ENCODE results near the gene SCMH1.

- TF ChIP-seq CTCF (IDR thresholded peaks at IDR 0.05; ENCODE audit: poor library complexity, severe bottlenecking) (no peak), POLR2AphosphoS5 (IDR thresholded peaks at IDR 0.05) (no peak), RAD21 (conservative IDR thresholded peaks at IDR 0.05) (no peak)
- TF ChIP-seq, protein P1, sequence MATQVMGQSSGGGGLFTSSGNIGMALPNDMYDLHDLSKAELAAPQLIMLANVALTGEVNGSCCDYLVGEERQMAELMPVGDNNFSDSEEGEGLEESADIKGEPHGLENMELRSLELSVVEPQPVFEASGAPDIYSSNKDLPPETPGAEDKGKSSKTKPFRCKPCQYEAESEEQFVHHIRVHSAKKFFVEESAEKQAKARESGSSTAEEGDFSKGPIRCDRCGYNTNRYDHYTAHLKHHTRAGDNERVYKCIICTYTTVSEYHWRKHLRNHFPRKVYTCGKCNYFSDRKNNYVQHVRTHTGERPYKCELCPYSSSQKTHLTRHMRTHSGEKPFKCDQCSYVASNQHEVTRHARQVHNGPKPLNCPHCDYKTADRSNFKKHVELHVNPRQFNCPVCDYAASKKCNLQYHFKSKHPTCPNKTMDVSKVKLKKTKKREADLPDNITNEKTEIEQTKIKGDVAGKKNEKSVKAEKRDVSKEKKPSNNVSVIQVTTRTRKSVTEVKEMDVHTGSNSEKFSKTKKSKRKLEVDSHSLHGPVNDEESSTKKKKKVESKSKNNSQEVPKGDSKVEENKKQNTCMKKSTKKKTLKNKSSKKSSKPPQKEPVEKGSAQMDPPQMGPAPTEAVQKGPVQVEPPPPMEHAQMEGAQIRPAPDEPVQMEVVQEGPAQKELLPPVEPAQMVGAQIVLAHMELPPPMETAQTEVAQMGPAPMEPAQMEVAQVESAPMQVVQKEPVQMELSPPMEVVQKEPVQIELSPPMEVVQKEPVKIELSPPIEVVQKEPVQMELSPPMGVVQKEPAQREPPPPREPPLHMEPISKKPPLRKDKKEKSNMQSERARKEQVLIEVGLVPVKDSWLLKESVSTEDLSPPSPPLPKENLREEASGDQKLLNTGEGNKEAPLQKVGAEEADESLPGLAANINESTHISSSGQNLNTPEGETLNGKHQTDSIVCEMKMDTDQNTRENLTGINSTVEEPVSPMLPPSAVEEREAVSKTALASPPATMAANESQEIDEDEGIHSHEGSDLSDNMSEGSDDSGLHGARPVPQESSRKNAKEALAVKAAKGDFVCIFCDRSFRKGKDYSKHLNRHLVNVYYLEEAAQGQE (IDR thresholded peaks at IDR 0.05; ENCODE audit: borderline replicate concordance), result no peak
Measured at GRCh38 chr1:41030872-41031616, 211.1 kb downstream of the SCMH1 start.

Data from neural cell (in vitro differentiated cells).